Parathyroid adenoma (tissue), 2 donors: Measurements from ENCODE around the gene CISD3.

Experiments
- H2AFZ ChIP-seq: fragments of 300-600 bp; sonication (generic); one replicate; pipeline ENCODE4 v1.7.0; 2017; ENCODE audit warnings: antibody characterized with exemption, mild to moderate bottlenecking
- H3K27ac ChIP-seq: fragments of 300-600 bp; sonication (generic); one replicate; pipeline ENCODE4 v1.7.0; 2017
- H3K27me3 ChIP-seq: fragments of 300-600 bp; sonication (generic); one replicate; pipeline ENCODE4 v1.7.0; 2017; ENCODE audit warnings: low read length; ENCODE audit not compliant: control insufficient read depth, insufficient read depth
- H3K36me3 ChIP-seq: fragments of 300-600 bp; sonication (generic); one replicate; pipeline ENCODE4 v1.7.0; 2017; ENCODE audit warnings: low read length; ENCODE audit not compliant: control insufficient read depth, insufficient read depth
- H3K4me1 ChIP-seq: fragments of 300-600 bp; sonication (generic); one replicate; pipeline ENCODE4 v1.7.0; 2017; ENCODE audit warnings: control low read depth
- H3K4me2 ChIP-seq: fragments of 300-600 bp; sonication (generic); one replicate; pipeline ENCODE4 v1.7.0; 2017; ENCODE audit warnings: low read length
- H3K4me3 ChIP-seq: fragments of 300-600 bp; sonication (generic); one replicate; pipeline ENCODE4 v1.7.0; 2017; ENCODE audit warnings: low read depth, low read length
- H3K79me2 ChIP-seq: fragments of 300-600 bp; sonication (generic); one replicate; pipeline ENCODE4 v1.7.0; 2017; ENCODE audit warnings: control low read depth
- H3K9ac ChIP-seq: fragments of 300-600 bp; sonication (generic); one replicate; pipeline ENCODE4 v1.7.0; 2017; ENCODE audit warnings: mild to moderate bottlenecking
- H3K9me3 ChIP-seq: fragments of 300-600 bp; sonication (generic); one replicate; pipeline ENCODE4 v1.7.0; 2017; ENCODE audit warnings: low read length; ENCODE audit not compliant: control insufficient read depth
- TF ChIP-seq, protein P1 (sequence below): fragments of 300-600 bp; sonication (generic); IDR thresholded peaks from one replicate; pipeline ENCODE4 v1.7.0; 2017; ENCODE audit warnings: antibody characterized with exemption, mild to moderate bottlenecking
- donor health status: primary hyperparathyroidism.

CISD3 gene

DNA sequence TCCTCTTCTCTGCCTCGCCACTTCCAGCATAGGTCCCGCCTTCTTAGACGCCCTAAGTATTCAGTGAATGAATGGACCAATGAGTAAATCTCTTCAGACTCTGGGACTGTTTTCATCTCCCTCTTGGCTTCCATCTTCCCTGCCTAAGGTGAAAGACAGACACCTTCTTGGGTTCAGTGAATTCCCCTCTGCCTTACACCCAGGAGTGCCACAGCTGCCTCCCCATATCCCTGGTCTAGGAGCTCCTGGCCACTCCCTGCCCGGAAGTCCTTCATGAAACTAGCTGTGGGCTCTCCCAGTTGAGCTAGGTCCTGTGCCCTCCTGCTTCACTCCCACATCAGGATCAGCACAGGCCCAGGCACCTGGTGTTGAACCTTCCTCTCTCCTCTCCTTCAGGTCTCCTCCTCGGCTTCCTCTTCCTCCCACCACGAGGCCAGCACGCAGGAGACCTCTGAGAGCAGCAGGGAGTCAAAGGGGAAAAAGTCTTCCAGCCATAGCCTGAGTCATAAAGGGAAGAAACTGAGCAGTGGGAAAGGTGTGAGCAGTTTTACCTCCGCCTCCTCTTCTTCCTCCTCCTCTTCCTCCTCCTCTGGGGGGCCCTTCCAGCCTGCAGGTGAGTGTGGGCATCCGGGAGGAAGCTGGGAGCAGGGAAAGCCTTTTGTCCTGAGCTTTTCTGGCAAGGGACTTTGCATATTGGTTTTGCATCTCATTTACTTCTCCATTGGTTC, 14.8 kb upstream of the CISD3 start:
- Histone ChIP-seq H3K27me3 (no peaks in the 10 kb centered on the region), H2AFZ (no peak overlapping the region), H3K4me1 (no peaks in the 10 kb centered on the region), H3K27ac (no peak overlapping the region), H3K36me3 (no peaks in the 10 kb centered on the region), H3K4me2 (no peak overlapping the region), H3K9ac (no peak overlapping the region), H3K4me3 (no peak overlapping the region), H3K9me3 (no peaks in the 10 kb centered on the region), H3K79me2 (no peaks in the 10 kb centered on the region)
- TF ChIP-seq, protein P1, sequence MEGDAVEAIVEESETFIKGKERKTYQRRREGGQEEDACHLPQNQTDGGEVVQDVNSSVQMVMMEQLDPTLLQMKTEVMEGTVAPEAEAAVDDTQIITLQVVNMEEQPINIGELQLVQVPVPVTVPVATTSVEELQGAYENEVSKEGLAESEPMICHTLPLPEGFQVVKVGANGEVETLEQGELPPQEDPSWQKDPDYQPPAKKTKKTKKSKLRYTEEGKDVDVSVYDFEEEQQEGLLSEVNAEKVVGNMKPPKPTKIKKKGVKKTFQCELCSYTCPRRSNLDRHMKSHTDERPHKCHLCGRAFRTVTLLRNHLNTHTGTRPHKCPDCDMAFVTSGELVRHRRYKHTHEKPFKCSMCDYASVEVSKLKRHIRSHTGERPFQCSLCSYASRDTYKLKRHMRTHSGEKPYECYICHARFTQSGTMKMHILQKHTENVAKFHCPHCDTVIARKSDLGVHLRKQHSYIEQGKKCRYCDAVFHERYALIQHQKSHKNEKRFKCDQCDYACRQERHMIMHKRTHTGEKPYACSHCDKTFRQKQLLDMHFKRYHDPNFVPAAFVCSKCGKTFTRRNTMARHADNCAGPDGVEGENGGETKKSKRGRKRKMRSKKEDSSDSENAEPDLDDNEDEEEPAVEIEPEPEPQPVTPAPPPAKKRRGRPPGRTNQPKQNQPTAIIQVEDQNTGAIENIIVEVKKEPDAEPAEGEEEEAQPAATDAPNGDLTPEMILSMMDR, result no peak

DNA sequence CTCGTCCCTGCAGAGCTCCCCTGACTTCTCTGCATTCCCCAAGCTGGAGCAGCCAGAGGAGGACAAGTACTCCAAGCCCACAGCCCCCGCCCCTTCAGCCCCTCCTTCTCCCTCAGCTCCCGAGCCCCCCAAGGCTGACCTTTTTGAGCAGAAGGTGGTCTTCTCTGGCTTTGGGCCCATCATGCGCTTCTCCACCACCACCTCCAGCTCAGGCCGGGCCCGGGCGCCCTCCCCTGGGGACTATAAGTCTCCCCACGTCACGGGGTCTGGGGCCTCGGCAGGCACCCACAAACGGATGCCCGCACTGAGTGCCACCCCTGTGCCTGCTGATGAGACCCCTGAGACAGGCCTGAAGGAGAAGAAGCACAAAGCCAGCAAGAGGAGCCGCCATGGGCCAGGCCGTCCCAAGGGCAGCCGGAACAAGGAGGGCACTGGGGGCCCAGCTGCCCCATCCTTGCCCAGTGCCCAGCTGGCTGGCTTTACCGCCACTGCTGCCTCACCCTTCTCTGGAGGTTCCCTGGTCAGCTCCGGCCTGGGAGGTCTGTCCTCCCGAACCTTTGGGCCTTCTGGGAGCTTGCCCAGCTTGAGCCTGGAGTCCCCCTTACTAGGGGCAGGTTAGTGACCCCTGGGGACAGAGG, 13.7 kb upstream of the CISD3 start:
- H3K4me1 ChIP-seq, result no peaks in the 10 kb centered on the region
- no peak overlapping the region for H2AFZ ChIP-seq
- no peak overlapping the region for H3K27ac ChIP-seq
- H3K79me2 ChIP-seq, result no peaks in the 10 kb centered on the region
- H3K27me3 ChIP-seq, result no peaks in the 10 kb centered on the region
- H3K9me3 ChIP-seq, result no peaks in the 10 kb centered on the region
- H3K9ac ChIP-seq, result no peak overlapping the region
- no peak overlapping the region for H3K4me3 ChIP-seq
- TF ChIP-seq, protein P1, result no peak
- H3K36me3 ChIP-seq, result no peaks in the 10 kb centered on the region
- H3K4me2 ChIP-seq, result no peak overlapping the region

DNA sequence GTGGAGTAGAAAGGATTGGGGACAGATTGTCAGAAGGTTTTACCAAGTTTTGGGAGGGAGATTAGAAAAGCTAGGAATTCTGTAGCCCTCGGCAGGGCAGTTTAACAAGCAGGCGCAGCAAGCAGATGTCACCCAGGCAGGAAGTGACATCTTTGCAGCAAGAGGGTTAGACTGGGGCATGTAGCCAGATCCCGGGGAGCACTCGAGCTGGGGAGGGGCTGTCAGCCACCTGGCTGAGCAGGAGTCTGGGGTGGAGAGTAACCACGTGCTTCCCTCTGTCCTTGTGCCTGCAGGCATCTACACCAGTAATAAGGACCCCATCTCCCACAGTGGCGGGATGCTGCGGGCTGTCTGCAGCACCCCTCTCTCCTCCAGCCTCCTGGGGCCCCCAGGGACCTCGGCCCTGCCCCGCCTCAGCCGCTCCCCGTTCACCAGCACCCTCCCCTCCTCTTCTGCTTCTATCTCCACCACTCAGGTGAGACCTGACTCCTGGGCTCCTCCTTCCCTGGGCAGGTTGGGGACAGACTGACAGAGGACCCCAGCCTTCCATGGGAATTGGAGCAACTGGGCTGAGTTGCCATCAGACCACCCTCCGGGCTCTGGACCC, 12.9 kb upstream of the CISD3 start:
- H3K36me3 ChIP-seq, result no peaks in the 10 kb centered on the region
- no peak overlapping the region for H3K4me3 ChIP-seq
- no peaks in the 10 kb centered on the region for H3K27me3 ChIP-seq
- TF ChIP-seq, protein P1, result no peak
- no peak overlapping the region for H3K9ac ChIP-seq
- H3K27ac ChIP-seq, result no peak overlapping the region
- no peak overlapping the region for H3K4me2 ChIP-seq
- H3K4me1 ChIP-seq, result no peaks in the 10 kb centered on the region
- H3K9me3 ChIP-seq, result no peaks in the 10 kb centered on the region
- H2AFZ ChIP-seq, result no peak overlapping the region
- H3K79me2 ChIP-seq, result no peaks in the 10 kb centered on the region

DNA sequence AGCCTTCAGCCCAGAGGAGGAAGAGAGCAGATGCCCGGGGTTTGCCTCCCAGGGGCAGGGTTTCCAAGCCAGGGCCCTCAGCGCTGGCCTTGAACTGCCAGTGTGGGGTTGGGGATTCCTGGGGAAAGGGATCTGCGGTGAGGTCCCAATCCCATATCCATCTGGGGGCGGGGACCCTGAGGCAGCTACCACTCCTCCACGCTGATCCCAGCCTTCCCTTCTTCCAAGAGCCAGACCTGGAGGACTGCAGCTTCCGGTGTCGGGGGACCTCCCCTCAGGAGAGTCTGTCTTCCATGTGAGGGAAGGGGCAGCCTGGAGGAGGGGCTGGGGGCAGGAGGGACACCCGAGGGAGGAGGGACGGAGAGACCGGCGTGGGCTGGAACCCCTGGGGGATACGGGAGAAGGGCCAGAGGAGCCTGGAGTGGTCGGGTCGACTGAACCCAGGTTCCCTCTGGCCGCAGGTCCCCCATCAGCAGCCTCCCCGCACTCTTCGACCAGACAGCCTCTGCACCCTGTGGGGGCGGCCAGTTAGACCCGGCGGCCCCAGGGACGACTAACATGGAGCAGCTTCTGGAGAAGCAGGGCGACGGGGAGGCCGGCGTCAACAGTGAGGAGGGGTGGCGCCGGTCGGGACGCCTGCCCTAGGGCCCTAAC, 10.7 kb upstream of the CISD3 start:
- H3K4me2 ChIP-seq, result no peak overlapping the region
- no peaks in the 10 kb centered on the region for H3K9me3 ChIP-seq
- H3K4me3 ChIP-seq, result no peak overlapping the region
- H3K9ac ChIP-seq, result no peak overlapping the region
- no peaks in the 10 kb centered on the region for H3K27me3 ChIP-seq
- no peak overlapping the region for H3K27ac ChIP-seq
- no peak overlapping the region for H2AFZ ChIP-seq
- no peaks in the 10 kb centered on the region for H3K36me3 ChIP-seq
- H3K4me1 ChIP-seq, result peaks cover 10% of the 10 kb centered on the region
- TF ChIP-seq, protein P1, result no peak
- no peaks in the 10 kb centered on the region for H3K79me2 ChIP-seq
